WERI-Rb-1 (cell line): ENCODE measurements around the gene COPS8.

Source experiments
- DNase-seq: peaks from one replicate; pipeline ENCODE4 v3.0.0-alpha.2; 2020
- H3K27ac ChIP-seq: fragments of 250-450 bp; sonication (Bioruptor Pico); 2 replicates; pipeline ENCODE4 v1.5.1; 2020; ENCODE audit warnings: mild to moderate bottlenecking, moderate library complexity
- H3K27me3 ChIP-seq: fragments of 250-450 bp; sonication (Bioruptor Pico); 2 replicates; pipeline ENCODE4 v1.5.1; 2021; ENCODE audit warnings: mild to moderate bottlenecking, low read depth, moderate library complexity; ENCODE audit not compliant: insufficient read depth, severe bottlenecking
- H3K36me3 ChIP-seq: fragments of 250-450 bp; sonication (Bioruptor Pico); 2 replicates; pipeline ENCODE4 v1.5.1; 2020; ENCODE audit warnings: mild to moderate bottlenecking, moderate library complexity
- H3K4me3 ChIP-seq: 2 replicates; pipeline ENCODE4 v1.5.1; 2011; ENCODE audit warnings: low read depth, mild to moderate bottlenecking, control low read depth, low read length
- H3K9me3 ChIP-seq: fragments of 250-450 bp; sonication (Bioruptor Pico); 2 replicates; pipeline ENCODE4 v1.5.1; 2021; ENCODE audit warnings: mild to moderate bottlenecking, moderate library complexity; ENCODE audit not compliant: severe bottlenecking
- CTCF ChIP-seq: IDR thresholded peaks from 2 replicates; pipeline ENCODE4 v1.5.1; 2011; ENCODE audit warnings: low read depth, mild to moderate bottlenecking, control low read depth, inconsistent platforms, low read length

Gene COPS8

GRCh38 chr2:237118561-237119155 lies 33.0 kb downstream of the COPS8 start:
- Histone ChIP-seq H3K36me3 (no peaks in the 10 kb centered on the region), H3K27ac (no peak overlapping the region), H3K9me3 (no peaks in the 10 kb centered on the region), H3K4me3 (no peak overlapping the region), H3K27me3 (no peaks in the 10 kb centered on the region)
- TF ChIP-seq CTCF = no peak
- DNase-seq = no peak

- TF ChIP-seq CTCF = no peak
- no peak overlapping the region for H3K4me3 ChIP-seq
- no peaks in the 10 kb centered on the region for H3K27me3 ChIP-seq
- DNase-seq = no peak
- H3K36me3 ChIP-seq = no peaks in the 10 kb centered on the region
- H3K27ac ChIP-seq = no peak overlapping the region
- no peaks in the 10 kb centered on the region for H3K9me3 ChIP-seq
These were observed 35.2 kb downstream of the COPS8 start for GRCh38 chr2:237120916-237121315.

- Histone ChIP-seq H3K27me3 (no peaks in the 10 kb centered on the region), H3K4me3 (no peak overlapping the region), H3K9me3 (no peaks in the 10 kb centered on the region), H3K27ac (no peak overlapping the region), H3K36me3 (no peaks in the 10 kb centered on the region)
- no peak for TF ChIP-seq CTCF
- no peak for DNase-seq
These were observed 35.6 kb downstream of the COPS8 start for GRCh38 chr2:237121321-237121720.

- H3K36me3 ChIP-seq = no peaks in the 10 kb centered on the region
- peak; percentile 63 for DNase-seq
These were observed 36.6 kb downstream of the COPS8 start for GRCh38 chr2:237122214-237122666.

GRCh38 chr2:237124820-237125219 lies 39.1 kb downstream of the COPS8 start:
- no peak for DNase-seq
- H3K4me3 ChIP-seq = no peak overlapping the region
- no peaks in the 10 kb centered on the region for H3K27me3 ChIP-seq
- H3K27ac ChIP-seq = no peak overlapping the region
- peaks cover 3% of the 10 kb centered on the region for H3K9me3 ChIP-seq
- TF ChIP-seq CTCF = no peak
- H3K36me3 ChIP-seq = no peaks in the 10 kb centered on the region

More at GRCh38 chr2:237122214-237122666, 36.6 kb downstream of the COPS8 start:
- peak; percentile 60 for TF ChIP-seq CTCF
- Histone ChIP-seq H3K27ac (no peak overlapping the region), H3K4me3 (no peak overlapping the region), H3K27me3 (no peaks in the 10 kb centered on the region), H3K9me3 (no peaks in the 10 kb centered on the region)

GRCh38 chr2:237125967-237126366 lies 40.3 kb downstream of the COPS8 start:
- Histone ChIP-seq H3K27ac (no peak overlapping the region), H3K4me3 (no peak overlapping the region), H3K36me3 (no peaks in the 10 kb centered on the region), H3K27me3 (no peaks in the 10 kb centered on the region), H3K9me3 (peaks cover 3% of the 10 kb centered on the region)
- TF ChIP-seq CTCF = no peak
- DNase-seq = no peak
